ENCODE data around the gene TUBA8. TPM values are rescaled to one million over a fixed set of nuclear protein-coding genes. Genes with fewer than 3 reads are reported as not detected.
"Not testable (repeated sequence)": the region's sequence is repeated elsewhere in the genome, so short reads cannot be mapped to it uniquely, and the experiment has no call there.

TUBA8 gene
- total RNA-seq, 1 experiment from 2014 or later, result 0.50 TPM

GRCh38 chr22:18095101-18095805, 15.4 kb upstream of the TUBA8 start:
- DNase-seq (ENCODE audit: low read depth, low spot score), result no peak
- in situ Hi-C loops (cut with HindIII; ENCODE audit: low pct_unique_long_range_greater_than_20kb, low sequenced_read_pairs), result no loop called here

DNA sequence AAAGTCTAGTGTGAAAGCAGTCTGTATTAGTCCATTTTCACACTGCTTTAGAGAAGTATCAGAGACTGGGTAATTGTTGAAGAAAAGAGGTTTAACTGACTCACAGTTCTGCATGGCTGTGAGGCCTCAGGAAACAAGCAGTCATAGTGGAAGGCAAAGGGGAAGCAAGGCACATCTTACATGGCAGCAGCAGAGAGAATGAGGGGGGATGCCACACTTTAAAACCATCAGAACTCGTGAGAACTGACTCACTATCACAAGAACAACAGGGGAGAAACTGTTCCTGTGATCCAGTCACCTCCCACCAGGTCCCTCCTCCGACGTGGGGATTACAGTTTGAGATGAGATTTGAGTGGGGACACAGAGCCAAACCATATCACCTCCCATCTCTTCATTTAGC, 13.8 kb upstream of the TUBA8 start:
- DNase-seq (ENCODE audit: low read depth, low spot score), result no peak
- in situ Hi-C loops (cut with HindIII; ENCODE audit: low pct_unique_long_range_greater_than_20kb, low sequenced_read_pairs), result no loop called here

- DNase-seq (ENCODE audit: low read depth, low spot score), result no peak
- in situ Hi-C loops (cut with HindIII; ENCODE audit: low pct_unique_long_range_greater_than_20kb, low sequenced_read_pairs), result no loop called here
These were observed 9.8 kb upstream of the TUBA8 start for GRCh38 chr22:18100781-18101180.

GRCh38 chr22:18101536-18101935, 9.1 kb upstream of the TUBA8 start:
- no peak for DNase-seq (ENCODE audit: low read depth, low spot score)
- in situ Hi-C loops (cut with HindIII; ENCODE audit: low pct_unique_long_range_greater_than_20kb, low sequenced_read_pairs), result no loop called here

DNA sequence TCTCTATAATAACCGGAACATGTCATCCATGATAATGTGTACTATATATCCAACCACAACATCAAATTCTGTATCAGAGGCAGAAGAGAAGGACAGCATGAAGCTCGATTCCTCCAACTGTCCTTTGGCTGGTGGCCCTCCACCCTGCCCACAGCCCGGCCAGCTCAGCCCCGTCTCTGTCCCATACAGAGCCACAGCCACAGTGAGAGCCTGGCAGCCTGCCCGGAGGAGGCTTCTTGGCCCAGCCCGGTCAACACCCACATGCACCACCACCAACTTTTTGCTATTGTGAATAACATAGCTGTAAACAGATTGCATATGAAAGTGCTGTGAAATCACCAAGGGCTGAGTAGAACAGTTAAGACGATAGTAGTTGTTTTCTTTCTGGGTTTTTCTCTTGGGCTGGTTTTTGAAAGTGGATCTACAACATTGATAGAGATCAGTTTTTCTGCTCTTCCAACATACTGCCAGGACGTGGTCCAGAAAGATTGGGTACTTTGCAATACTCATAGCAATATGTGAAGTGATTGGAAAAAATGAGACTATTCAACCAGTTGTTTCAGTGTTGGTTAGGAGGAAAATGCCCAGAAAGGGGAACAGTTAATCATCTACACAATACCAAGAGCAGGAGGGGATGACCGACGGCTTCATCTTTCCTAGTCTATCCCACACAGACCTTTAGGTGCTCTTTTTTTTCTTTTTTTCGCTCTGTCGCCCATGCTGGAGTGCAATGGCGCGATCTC, 6.9 kb upstream of the TUBA8 start:
- in situ Hi-C loops (cut with HindIII; ENCODE audit: low pct_unique_long_range_greater_than_20kb, low sequenced_read_pairs), result no loop called here
- DNase-seq (ENCODE audit: low read depth, low spot score), result no peak

- in situ Hi-C loops (cut with HindIII; ENCODE audit: low pct_unique_long_range_greater_than_20kb, low sequenced_read_pairs), result no loop called here
- no peak for DNase-seq (ENCODE audit: low read depth, low spot score)
These were observed 6.0 kb upstream of the TUBA8 start for GRCh38 chr22:18104566-18104965.

DNA sequence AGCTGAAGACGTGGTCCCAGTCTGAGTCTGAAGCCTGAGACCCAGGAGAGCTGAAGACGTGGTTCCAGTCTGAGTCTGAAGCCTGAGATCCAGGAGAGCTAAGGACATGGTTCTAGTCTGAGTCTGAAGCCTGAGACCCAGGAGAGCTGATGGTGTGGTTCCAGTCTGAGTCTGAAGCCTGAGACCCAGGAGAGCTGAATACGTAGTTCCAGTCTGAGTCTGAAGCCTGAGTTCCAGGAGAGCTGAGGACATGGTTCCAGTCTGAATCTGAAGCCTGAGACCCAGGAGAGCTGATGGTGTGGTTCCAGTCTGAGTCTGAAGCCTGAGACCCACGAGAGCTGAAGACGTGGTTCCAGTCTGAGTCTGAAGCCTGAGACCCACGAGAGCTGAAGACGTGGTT, 4.6 kb upstream of the TUBA8 start:
- in situ Hi-C loops (cut with HindIII; ENCODE audit: low pct_unique_long_range_greater_than_20kb, low sequenced_read_pairs); DNase-seq (ENCODE audit: low read depth, low spot score): not testable (repeated sequence)

GRCh38 chr22:18106550-18107341, 3.9 kb upstream of the TUBA8 start:
- in situ Hi-C loops (cut with HindIII; ENCODE audit: low pct_unique_long_range_greater_than_20kb, low sequenced_read_pairs); DNase-seq (ENCODE audit: low read depth, low spot score): not testable (repeated sequence)

- in situ Hi-C loops (cut with HindIII; ENCODE audit: low pct_unique_long_range_greater_than_20kb, low sequenced_read_pairs), result no loop called here
- DNase-seq (ENCODE audit: low read depth, low spot score), result no peak
These were observed 2.4 kb upstream of the TUBA8 start for GRCh38 chr22:18108187-18108586.

DNA sequence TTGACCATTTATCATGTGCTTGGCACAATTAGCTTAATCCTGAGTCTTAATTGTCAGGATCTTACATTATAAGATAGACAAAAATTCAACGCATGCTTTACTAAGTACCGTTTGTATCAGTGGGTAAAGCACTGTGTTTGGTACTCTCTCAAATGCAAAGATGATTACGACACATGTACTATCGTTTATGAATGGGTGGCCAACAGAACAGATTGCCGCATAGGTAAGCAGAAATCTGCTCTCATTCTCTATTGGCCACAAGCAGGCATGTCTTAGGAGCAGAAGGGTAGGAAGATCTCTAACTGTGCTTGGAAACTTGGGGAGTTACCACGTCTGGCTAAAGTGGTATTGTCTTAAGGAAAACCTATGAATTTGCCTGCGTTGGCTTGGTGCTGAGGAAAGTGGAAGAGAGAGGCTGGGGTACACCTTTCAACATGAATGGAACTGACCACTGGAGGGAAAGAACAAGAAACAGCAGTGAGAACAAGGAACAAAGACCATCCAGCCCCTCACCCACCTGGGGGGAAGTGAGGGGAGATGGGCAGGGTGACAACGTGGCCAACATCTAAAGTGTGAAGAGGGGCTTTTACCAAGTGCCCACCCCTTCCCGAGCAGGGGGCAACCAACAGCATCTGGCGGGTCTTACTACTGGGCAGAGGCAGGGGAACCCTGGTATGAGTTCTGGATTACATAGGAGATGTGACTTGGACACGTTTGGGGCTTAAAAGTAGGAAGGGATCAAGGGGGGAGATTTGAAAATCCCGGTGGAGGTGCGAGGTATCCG, 1.0 kb upstream of the TUBA8 start:
- in situ Hi-C loops (cut with HindIII; ENCODE audit: low pct_unique_long_range_greater_than_20kb, low sequenced_read_pairs), result no loop called here

GRCh38 chr22:18110954-18111758, 547 bp downstream of the TUBA8 start:
- in situ Hi-C loops (cut with HindIII; ENCODE audit: low pct_unique_long_range_greater_than_20kb, low sequenced_read_pairs), result no loop called here
- DNase-seq (ENCODE audit: low read depth, low spot score), result no peak

More for the DNA sequence above, 1.0 kb upstream of the TUBA8 start:
- DNase-seq (ENCODE audit: low read depth, low spot score), result no peak

DNA sequence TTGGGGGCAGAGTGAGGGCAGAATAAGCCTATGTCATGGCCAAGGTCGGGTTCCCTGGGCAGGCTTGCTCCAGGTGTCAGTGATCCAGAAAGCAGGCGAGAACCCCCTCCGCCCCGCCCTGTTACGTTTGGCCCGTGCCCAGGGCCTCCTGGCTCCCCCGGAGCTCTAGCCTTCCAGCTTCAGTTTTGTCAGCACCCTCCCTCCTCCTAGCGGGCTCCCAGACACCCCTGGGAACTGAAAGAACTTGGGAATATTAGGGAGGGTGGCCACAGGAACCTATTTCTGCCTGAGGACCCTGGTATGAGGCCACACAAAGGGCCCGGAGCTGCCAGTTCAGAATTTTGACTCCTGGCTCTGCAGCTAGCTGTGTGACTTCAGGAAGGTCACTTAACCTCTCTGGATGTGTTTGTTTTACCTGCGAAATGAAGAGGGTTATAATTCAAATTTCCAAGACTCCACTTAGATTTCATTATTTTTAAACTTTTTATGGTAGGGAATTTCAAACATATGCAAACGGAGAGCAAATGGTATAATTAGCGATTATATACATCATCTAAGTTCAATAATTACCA, 1.2 kb downstream of the TUBA8 start:
- DNase-seq (ENCODE audit: low read depth, low spot score), result no peak
- in situ Hi-C loops (cut with HindIII; ENCODE audit: low pct_unique_long_range_greater_than_20kb, low sequenced_read_pairs), result no loop called here

GRCh38 chr22:18112440-18112839, 1.8 kb downstream of the TUBA8 start:
- in situ Hi-C loops (cut with HindIII; ENCODE audit: low pct_unique_long_range_greater_than_20kb, low sequenced_read_pairs), result no loop called here
- no peak for DNase-seq (ENCODE audit: low read depth, low spot score)

DNA sequence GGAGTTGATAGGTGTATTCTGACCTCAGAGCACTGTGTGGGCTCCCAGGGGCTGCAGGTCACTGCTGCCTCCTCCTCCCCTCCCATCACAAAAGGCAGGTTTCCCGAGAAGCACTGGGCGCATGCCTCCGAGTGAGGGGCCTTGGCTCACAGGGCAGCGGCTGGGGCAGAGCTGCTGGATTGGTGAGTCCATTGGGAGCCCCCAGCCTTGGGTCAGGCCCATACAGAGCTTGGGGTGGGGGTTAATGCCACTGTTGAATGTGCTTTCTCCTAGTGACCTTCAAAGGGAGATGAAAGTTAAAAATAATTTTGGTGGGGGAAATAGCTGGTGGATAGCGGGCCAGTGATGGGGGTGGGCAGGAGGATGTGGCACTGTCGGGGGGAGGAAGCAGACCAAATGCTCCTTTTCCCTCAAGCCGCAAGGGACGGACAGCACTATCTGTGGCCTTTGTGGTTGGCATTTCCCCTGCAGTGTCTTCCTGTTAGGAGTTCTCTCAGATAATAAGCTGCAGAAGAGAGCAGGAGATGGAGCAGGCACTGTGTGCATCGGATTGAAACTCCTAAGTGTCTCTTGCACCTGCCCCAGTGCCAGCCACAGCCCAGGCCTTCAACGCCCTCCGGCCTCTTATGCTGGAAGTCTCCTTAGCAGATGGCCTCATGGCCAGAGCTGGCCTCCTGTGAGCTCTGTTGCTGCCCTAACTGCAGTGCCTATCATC, 3.2 kb downstream of the TUBA8 start:
- in situ Hi-C loops (cut with HindIII; ENCODE audit: low pct_unique_long_range_greater_than_20kb, low sequenced_read_pairs), result no loop called here
- no peak for DNase-seq (ENCODE audit: low read depth, low spot score)

- DNase-seq (ENCODE audit: low read depth, low spot score), result no peak
- in situ Hi-C loops (cut with HindIII; ENCODE audit: low pct_unique_long_range_greater_than_20kb, low sequenced_read_pairs), result no loop called here
These were observed 3.9 kb downstream of the TUBA8 start for GRCh38 chr22:18114495-18114894.

DNA sequence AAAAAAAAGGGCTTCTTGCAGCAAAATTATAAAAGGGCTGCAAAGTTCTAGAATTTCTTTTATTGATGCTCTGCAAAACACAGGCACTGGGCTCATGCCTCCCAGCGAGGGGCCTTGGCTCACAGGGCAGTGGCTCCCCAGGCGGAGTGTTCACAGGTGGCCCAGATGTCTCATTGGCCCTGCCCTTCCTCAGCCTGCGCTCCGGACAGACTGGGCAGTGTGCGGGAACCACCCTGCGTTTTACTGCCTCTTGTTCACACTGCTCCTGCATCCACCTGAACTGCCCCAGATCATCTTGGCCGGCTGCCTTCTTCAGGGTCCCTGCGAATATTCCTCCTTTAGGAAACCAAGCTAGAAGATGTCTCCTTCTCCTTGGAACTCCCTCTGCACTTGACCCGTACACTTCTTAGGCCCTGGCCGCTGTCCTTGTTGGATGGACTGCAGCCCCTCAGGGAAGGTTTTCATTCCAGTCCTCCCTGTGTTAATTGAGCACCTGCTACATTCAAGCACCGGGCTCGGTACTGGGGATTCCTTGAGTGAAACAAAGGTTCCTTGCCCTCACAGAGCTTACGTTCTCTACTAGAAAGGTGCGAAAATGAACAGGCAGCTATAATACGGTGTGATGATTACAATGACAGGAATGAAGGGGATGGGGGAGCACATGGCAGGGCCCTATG, 4.5 kb downstream of the TUBA8 start:
- DNase-seq (ENCODE audit: low read depth, low spot score), result no peak
- in situ Hi-C loops (cut with HindIII; ENCODE audit: low pct_unique_long_range_greater_than_20kb, low sequenced_read_pairs), result no loop called here

All from SK-MEL-5 (cell line).